SK-N-SH (cell line): ENCODE data around the gene PLXDC1. TPM values are rescaled to one million over a fixed set of nuclear protein-coding genes. Genes with fewer than 3 reads are reported as not detected.

ENCODE experiments used
- CTCF ChIA-PET: fragments of 300-600, 350-600 bp; formaldehyde crosslinking; extraction: SDS; loops from one replicate; lab custom pipeline; 2021; lab: Yijun Ruan, JAX
- POLR2A ChIA-PET: fragments of 350-600 bp; sonication (Branson Sonifier 250); formaldehyde crosslinking; extraction: SDS; loops from one replicate; lab custom pipeline; 2020; ENCODE audit warnings: antibody characterized with exemption, inconsistent platforms; lab: Yijun Ruan, JAX
- DNase-seq: peaks from one replicate; pipeline ENCODE4 v3.0.0; 2012
- H2AFZ ChIP-seq: fragments of 200-600 bp; sonication (generic); 2 replicates; pipeline ENCODE4 v1.8.1; 2016; ENCODE audit warnings: antibody characterized with exemption, mild to moderate bottlenecking, low read depth
- H3F3A ChIP-seq: fragments of 200-600 bp; sonication (generic); replicated peaks from 2 replicates; pipeline ENCODE3; 2016; ENCODE audit warnings: antibody characterized with exemption, mild to moderate bottlenecking; ENCODE audit not compliant: insufficient read depth
- H3K27ac ChIP-seq, 2 experiments: fragments of 200-500 bp in 1 of 2; fragments of 200-600 bp in 1 of 2; sonication (Bioruptor generic) in 1 of 2; sonication (generic), shearing (Covaris generic) in 1 of 2; 2 replicates each; pipeline versions ENCODE4 v1.5.1 to v1.6.1; 2014 to 2016; ENCODE audit warnings: low read depth in 2 of 2, inconsistent platforms in 1 of 2, low read length in 1 of 2, mild to moderate bottlenecking in 1 of 2, mixed read lengths in 1 of 2
- H3K27me3 ChIP-seq: fragments of 200-600 bp; sonication (generic), shearing (Covaris generic); 2 replicates; pipeline ENCODE4 v1.6.1; 2016; ENCODE audit warnings: mixed run types; ENCODE audit not compliant: insufficient read depth
- H3K36me3 ChIP-seq, 2 experiments: fragments of 200-500 bp in 1 of 2; fragments of 200-600 bp in 1 of 2; sonication (Bioruptor generic) in 1 of 2; sonication (generic) in 1 of 2; replicated peaks in 1 of 2; 2 replicates each; pipeline versions ENCODE3 to v1.5.1; 2014 to 2016; ENCODE audit warnings: low read length in 1 of 2, mild to moderate bottlenecking in 1 of 2; ENCODE audit not compliant: insufficient read depth in 2 of 2, control insufficient read depth in 1 of 2
- H3K4me1 ChIP-seq, 2 experiments: fragments of 200-500 bp in 1 of 2; fragments of 200-600 bp in 1 of 2; sonication (Bioruptor generic) in 1 of 2; sonication (generic), shearing (Covaris generic) in 1 of 2; 2 replicates each; pipeline versions ENCODE4 v1.5.1 to v1.6.1; 2014 to 2016; ENCODE audit warnings: low read depth in 1 of 2, low read length in 1 of 2, mixed run types in 1 of 2; ENCODE audit not compliant: insufficient read depth in 2 of 2, control insufficient read depth in 1 of 2
- H3K4me2 ChIP-seq: fragments of 200-600 bp; sonication (generic), shearing (Covaris generic); 2 replicates; pipeline ENCODE4 v1.6.1; 2017; ENCODE audit warnings: mixed run types
- H3K4me3 ChIP-seq, 2 experiments: fragments of 200-500 bp in 1 of 2; fragments of 200-600 bp in 1 of 2; sonication (Bioruptor generic) in 1 of 2; sonication (generic), shearing (Covaris generic) in 1 of 2; 2 replicates each; pipeline versions ENCODE4 v1.5.1 to v1.8.1; 2014 to 2016; ENCODE audit warnings: low read depth in 2 of 2, inconsistent platforms in 1 of 2, low read length in 1 of 2, mild to moderate bottlenecking in 1 of 2, mixed read lengths in 1 of 2, moderate library complexity in 1 of 2
- H3K79me2 ChIP-seq: fragments of 200-600 bp; sonication (generic); 2 replicates; pipeline ENCODE4 v1.8.1; 2017; ENCODE audit warnings: mild to moderate bottlenecking; ENCODE audit not compliant: insufficient read depth
- H3K9ac ChIP-seq: fragments of 200-600 bp; sonication (generic); 2 replicates; pipeline ENCODE4 v1.6.1; 2017; ENCODE audit warnings: mixed run types
- H3K9me2 ChIP-seq: fragments of 200-600 bp; sonication (generic); 2 replicates; pipeline ENCODE4 v1.6.1; 2017; ENCODE audit warnings: mixed run types
- H3K9me3 ChIP-seq: fragments of 200-600 bp; sonication (generic); 2 replicates; pipeline ENCODE4 v1.6.1; 2017; ENCODE audit warnings: mixed run types, mild to moderate bottlenecking, moderate library complexity
- H4K20me1 ChIP-seq: fragments of 200-600 bp; sonication (generic); 2 replicates; pipeline ENCODE4 v1.6.1; 2017; ENCODE audit warnings: mild to moderate bottlenecking, mixed run types; ENCODE audit not compliant: insufficient read depth
- EP300 ChIP-seq, 2 experiments: IDR thresholded peaks; 2 replicates each; pipeline versions ENCODE4 v1.4.0 to v1.6.1; 2012; ENCODE audit warnings: borderline replicate concordance in 1 of 2, low read depth in 1 of 2, low read length in 1 of 2
- EZH2phosphoT487 ChIP-seq: fragments of 200-600 bp; sonication (generic); IDR thresholded peaks from 2 replicates; pipeline ENCODE4 v1.6.1; 2017; ENCODE audit warnings: low read depth, mixed run types, mild to moderate bottlenecking, antibody characterized with exemption, moderate library complexity, borderline replicate concordance
- FOSL2 ChIP-seq: IDR thresholded peaks from 2 replicates; pipeline ENCODE4 v1.4.0; 2012; ENCODE audit warnings: low read depth, mild to moderate bottlenecking, moderate library complexity, borderline replicate concordance
- GATA2 ChIP-seq: sonication (generic); formaldehyde crosslinking; IDR thresholded peaks from 2 replicates; pipeline ENCODE4 v1.5.0; 2020; ENCODE audit warnings: mild to moderate bottlenecking, missing genetic modification reagents
- IRF3 ChIP-seq: fragments of 150-350 bp; IDR thresholded peaks from 2 replicates; pipeline ENCODE4 v1.6.1; 2016; ENCODE audit warnings: mild to moderate bottlenecking, low read depth, low read length
- JUND ChIP-seq: IDR thresholded peaks from 2 replicates; pipeline ENCODE4 v1.4.0; 2012
- POLR2AphosphoS5 ChIP-seq: IDR thresholded peaks from 2 replicates; pipeline ENCODE4 v1.6.1; 2012; ENCODE audit warnings: low read depth, low read length
- TCF12 ChIP-seq: IDR thresholded peaks from 2 replicates; pipeline ENCODE4 v1.4.0; 2012
- WGBS: methylation state at CpG from one replicate; pipeline ENCODE4 v1.1.6; 2017; ENCODE audit warnings: low lambda C conversion rate; 5-methylcytosine and 5-hydroxymethylcytosine counted together
- polyA plus RNA-seq, 3 experiments: library from polyadenylated mRNA; depleted of rRNA; stranded (reverse); fragments of >200 nt; gene quantifications; 2 replicates each; pipeline ENCODE4 v1.2.3, GENCODE V29; 2012
- TF ChIP-seq, protein P1 (sequence below): IDR thresholded peaks from 2 replicates; pipeline ENCODE4 v1.4.0; 2012; ENCODE audit warnings: low read depth, borderline replicate concordance
- TF ChIP-seq, protein P2 (sequence below): IDR thresholded peaks from 2 replicates; pipeline ENCODE4 v1.6.1; 2012; ENCODE audit warnings: mild to moderate bottlenecking, low read depth, low read length, moderate library complexity

Gene PLXDC1
- polyA plus RNA-seq, 1 of the 3 experiments (the other 2 are of a cell fraction), result 1.5 TPM

GRCh38 chr17:39143552-39144093 is 7.8 kb downstream of the PLXDC1 start:
- CTCF ChIA-PET, result interaction anchor here (0.6 to 4.3 kb wide), 5 partner anchors 10 to 943 kb away, joined by 3 to 29 read pairs (median 4); no protein-coding TSS in a partner anchor
- Histone ChIP-seq H3K9me3 (no peaks in the 10 kb centered on the region), H3F3A (no peaks in the 10 kb centered on the region), H3K4me2 (no peak overlapping the region), H4K20me1 (no peaks in the 10 kb centered on the region), H3K4me1 (peaks cover 0 to 22% of the 10 kb centered on the region in 2 experiments; a peak in 1 of 4 replicates), H3K9me2 (no peaks in the 10 kb centered on the region), H3K36me3 (no peaks in the 10 kb centered on the region), H3K79me2 (no peaks in the 10 kb centered on the region), H3K27ac (no peak overlapping the region; a peak in 1 of 4 replicates), H3K9ac (no peak overlapping the region), H2AFZ (no peak overlapping the region), H3K4me3 (no peak overlapping the region), H3K27me3 (no peaks in the 10 kb centered on the region)
- WGBS, result 63% methylated on average over 7 of the region's 7 CpGs
- TF ChIP-seq GATA2 (CRISPR knock-in tag) (0 out of 2 replicates have a peak, but pooled peaks have one; percentile 17), EP300 (IDR thresholded peaks at IDR 0.05; ENCODE audit: borderline replicate concordance in 1 of 2, low read depth in 1 of 2, low read length in 1 of 2) (peak in 1 of 2 experiments; percentile 21; a peak in 1 of 4 replicates)
- TF ChIP-seq, protein P1, sequence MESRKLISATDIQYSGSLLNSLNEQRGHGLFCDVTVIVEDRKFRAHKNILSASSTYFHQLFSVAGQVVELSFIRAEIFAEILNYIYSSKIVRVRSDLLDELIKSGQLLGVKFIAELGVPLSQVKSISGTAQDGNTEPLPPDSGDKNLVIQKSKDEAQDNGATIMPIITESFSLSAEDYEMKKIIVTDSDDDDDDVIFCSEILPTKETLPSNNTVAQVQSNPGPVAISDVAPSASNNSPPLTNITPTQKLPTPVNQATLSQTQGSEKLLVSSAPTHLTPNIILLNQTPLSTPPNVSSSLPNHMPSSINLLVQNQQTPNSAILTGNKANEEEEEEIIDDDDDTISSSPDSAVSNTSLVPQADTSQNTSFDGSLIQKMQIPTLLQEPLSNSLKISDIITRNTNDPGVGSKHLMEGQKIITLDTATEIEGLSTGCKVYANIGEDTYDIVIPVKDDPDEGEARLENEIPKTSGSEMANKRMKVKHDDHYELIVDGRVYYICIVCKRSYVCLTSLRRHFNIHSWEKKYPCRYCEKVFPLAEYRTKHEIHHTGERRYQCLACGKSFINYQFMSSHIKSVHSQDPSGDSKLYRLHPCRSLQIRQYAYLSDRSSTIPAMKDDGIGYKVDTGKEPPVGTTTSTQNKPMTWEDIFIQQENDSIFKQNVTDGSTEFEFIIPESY, result no peak
- DNase-seq, result peak; percentile 74
- POLR2A ChIA-PET, result interaction anchor here (0.6 to 0.7 kb wide), 2 partner anchors 10 to 56 kb away, joined by 3 read pairs; partner anchors contain the start of gene RPL19

- Histone ChIP-seq H3K9me3 (no peaks in the 10 kb centered on the region), H3K9ac (no peak overlapping the region), H3K36me3 (no peaks in the 10 kb centered on the region), H3K4me1 (peaks cover 0 to 22% of the 10 kb centered on the region in 2 experiments; a peak in 1 of 4 replicates), H3K27me3 (no peaks in the 10 kb centered on the region), H3K4me3 (no peak overlapping the region), H3K79me2 (no peaks in the 10 kb centered on the region), H4K20me1 (no peaks in the 10 kb centered on the region), H3K4me2 (no peak overlapping the region), H3K9me2 (no peaks in the 10 kb centered on the region), H3K27ac (no peak overlapping the region), H3F3A (no peaks in the 10 kb centered on the region), H2AFZ (no peak overlapping the region)
- ChIA-PET POLR2A (no interaction called here), CTCF (interaction anchor here (1.5 to 4.3 kb wide), 2 partner anchors 11 to 33 kb away, joined by 3 to 29 read pairs; no protein-coding TSS in a partner anchor)
- 81% methylated on average over 11 of the region's 11 CpGs for WGBS
- no peak for DNase-seq
- TF ChIP-seq POLR2AphosphoS5 (no peak), GATA2 (CRISPR knock-in tag) (peak; percentile 27; the same call in 1 of the 2 replicates)
These were observed 9.3 kb downstream of the PLXDC1 start for GRCh38 chr17:39141915-39142664.

DNA sequence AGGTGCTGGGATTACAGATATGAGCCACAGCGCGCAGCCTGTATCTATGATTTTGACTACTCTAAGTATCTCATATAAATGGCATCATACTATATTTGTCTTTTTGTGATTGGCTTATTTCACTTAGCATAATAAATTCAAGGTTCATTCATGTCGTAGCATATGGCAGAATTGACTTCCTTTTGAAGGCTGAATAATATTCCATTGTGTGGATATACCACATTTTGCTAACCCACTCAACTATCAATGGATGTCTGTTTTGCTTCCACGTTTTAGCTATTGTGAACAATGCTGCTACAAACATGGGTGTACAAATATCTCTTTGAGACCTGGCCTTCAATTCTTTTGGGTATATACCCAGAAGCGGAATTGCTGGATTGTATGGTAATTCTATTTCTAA is 10.1 kb downstream of the PLXDC1 start:
- ChIA-PET POLR2A (no interaction called here), CTCF (interaction anchor here (4.3 kb wide), 1 partner anchor 12 kb away, joined by 29 read pairs; no protein-coding TSS in a partner anchor)
- no peaks in the 10 kb centered on the region for H3K79me2 ChIP-seq
- no peak overlapping the region for H3K27ac ChIP-seq
- H4K20me1 ChIP-seq, result no peaks in the 10 kb centered on the region
- H3K4me3 ChIP-seq, result no peak overlapping the region
- no peaks in the 10 kb centered on the region for H3K9me3 ChIP-seq
- no peaks in the 10 kb centered on the region for H3K36me3 ChIP-seq
- WGBS, result 72% methylated on average over 5 of the region's 5 CpGs
- no peak overlapping the region for H3K9ac ChIP-seq
- no peaks in the 10 kb centered on the region for H3F3A ChIP-seq
- H3K9me2 ChIP-seq, result no peaks in the 10 kb centered on the region
- no peak for DNase-seq
- no peak overlapping the region for H2AFZ ChIP-seq
- H3K27me3 ChIP-seq, result no peaks in the 10 kb centered on the region
- H3K4me1 ChIP-seq, result peaks cover 0 to 22% of the 10 kb centered on the region in 2 experiments; a peak in 1 of 4 replicates
- H3K4me2 ChIP-seq, result no peak overlapping the region
- no peak for TF ChIP-seq EZH2phosphoT487
- TF ChIP-seq EP300 (IDR thresholded peaks at IDR 0.05; ENCODE audit: borderline replicate concordance in 1 of 2, low read depth in 1 of 2, low read length in 1 of 2), result no peak
- no peak for TF ChIP-seq JUND
- TF ChIP-seq FOSL2, result no peak
- TF ChIP-seq, protein P2, sequence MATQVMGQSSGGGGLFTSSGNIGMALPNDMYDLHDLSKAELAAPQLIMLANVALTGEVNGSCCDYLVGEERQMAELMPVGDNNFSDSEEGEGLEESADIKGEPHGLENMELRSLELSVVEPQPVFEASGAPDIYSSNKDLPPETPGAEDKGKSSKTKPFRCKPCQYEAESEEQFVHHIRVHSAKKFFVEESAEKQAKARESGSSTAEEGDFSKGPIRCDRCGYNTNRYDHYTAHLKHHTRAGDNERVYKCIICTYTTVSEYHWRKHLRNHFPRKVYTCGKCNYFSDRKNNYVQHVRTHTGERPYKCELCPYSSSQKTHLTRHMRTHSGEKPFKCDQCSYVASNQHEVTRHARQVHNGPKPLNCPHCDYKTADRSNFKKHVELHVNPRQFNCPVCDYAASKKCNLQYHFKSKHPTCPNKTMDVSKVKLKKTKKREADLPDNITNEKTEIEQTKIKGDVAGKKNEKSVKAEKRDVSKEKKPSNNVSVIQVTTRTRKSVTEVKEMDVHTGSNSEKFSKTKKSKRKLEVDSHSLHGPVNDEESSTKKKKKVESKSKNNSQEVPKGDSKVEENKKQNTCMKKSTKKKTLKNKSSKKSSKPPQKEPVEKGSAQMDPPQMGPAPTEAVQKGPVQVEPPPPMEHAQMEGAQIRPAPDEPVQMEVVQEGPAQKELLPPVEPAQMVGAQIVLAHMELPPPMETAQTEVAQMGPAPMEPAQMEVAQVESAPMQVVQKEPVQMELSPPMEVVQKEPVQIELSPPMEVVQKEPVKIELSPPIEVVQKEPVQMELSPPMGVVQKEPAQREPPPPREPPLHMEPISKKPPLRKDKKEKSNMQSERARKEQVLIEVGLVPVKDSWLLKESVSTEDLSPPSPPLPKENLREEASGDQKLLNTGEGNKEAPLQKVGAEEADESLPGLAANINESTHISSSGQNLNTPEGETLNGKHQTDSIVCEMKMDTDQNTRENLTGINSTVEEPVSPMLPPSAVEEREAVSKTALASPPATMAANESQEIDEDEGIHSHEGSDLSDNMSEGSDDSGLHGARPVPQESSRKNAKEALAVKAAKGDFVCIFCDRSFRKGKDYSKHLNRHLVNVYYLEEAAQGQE, result no peak
- TF ChIP-seq IRF3, result no peak
- TF ChIP-seq TCF12, result no peak
